SK-N-SH treated with all-trans-retinoic acid at 6 μM for 48 hours (cell line): ENCODE results near the gene DVL3.

Source experiments
- ATAC-seq: fragments of 200-7000 bp; cut with Tn5 transposase; 3 replicates; pipeline ENCODE4 v1.9.1; 2020; ENCODE audit warnings: mild to moderate bottlenecking, moderate library complexity
- ARNTL ChIP-seq: fragments of 450-650 bp; formaldehyde crosslinking; IDR thresholded peaks from 2 replicates; pipeline ENCODE4 v1.5.0; 2020; ENCODE audit warnings: low read depth, mild to moderate bottlenecking, moderate library complexity, borderline replicate concordance
- BACH2 ChIP-seq: fragments of 250-450 bp; sonication (Bioruptor Pico); IDR thresholded peaks from 2 replicates; pipeline ENCODE4 v1.9.0; 2021; ENCODE audit warnings: mild to moderate bottlenecking, borderline replicate concordance
- CSDC2 ChIP-seq: fragments of 250-450 bp; sonication (Bioruptor Pico); IDR thresholded peaks from 2 replicates; pipeline ENCODE4 v1.5.0; 2020; ENCODE audit warnings: mild to moderate bottlenecking, moderate library complexity
- CSRNP3 ChIP-seq: fragments of 250-450 bp; sonication (Bioruptor Pico); IDR thresholded peaks from 2 replicates; pipeline ENCODE4 v1.5.1; 2021; ENCODE audit warnings: mild to moderate bottlenecking, moderate library complexity
- GLIS3 ChIP-seq: fragments of 250-450 bp; sonication (Bioruptor Pico); IDR thresholded peaks from 2 replicates; pipeline ENCODE4 v1.5.0; 2020; ENCODE audit warnings: mild to moderate bottlenecking, moderate library complexity
- OSR1 ChIP-seq: fragments of 250-450 bp; sonication (Bioruptor Pico); IDR thresholded peaks from 2 replicates; pipeline ENCODE4 v1.8.0; 2022; ENCODE audit warnings: moderate library complexity, mild to moderate bottlenecking, inconsistent platforms
- PATZ1 ChIP-seq: fragments of 250-450 bp; sonication (Bioruptor Pico); IDR thresholded peaks from 2 replicates; pipeline ENCODE4 v1.8.0; 2020; ENCODE audit warnings: mild to moderate bottlenecking, moderate library complexity, borderline replicate concordance
- PPARA ChIP-seq: fragments of 250-450 bp; sonication (Bioruptor Pico); IDR thresholded peaks from 2 replicates; pipeline ENCODE4 v1.5.0; 2020; ENCODE audit warnings: mild to moderate bottlenecking, borderline replicate concordance
- RARB ChIP-seq: fragments of 250-450 bp; sonication (Bioruptor Pico); IDR thresholded peaks from 2 replicates; pipeline ENCODE4 v1.8.0; 2021; ENCODE audit warnings: mild to moderate bottlenecking, moderate library complexity
- SNAI2 ChIP-seq: fragments of 250-450 bp; sonication (Bioruptor Pico); IDR thresholded peaks from 2 replicates; pipeline ENCODE4 v1.5.0; 2020; ENCODE audit warnings: mild to moderate bottlenecking, moderate library complexity
- TOX ChIP-seq: fragments of 250-450 bp; sonication (Bioruptor Pico); IDR thresholded peaks from 2 replicates; pipeline ENCODE4 v1.8.0; 2021; ENCODE audit warnings: mild to moderate bottlenecking, moderate library complexity, borderline replicate concordance
- ZC3H10 ChIP-seq: fragments of 250-450 bp; sonication (Bioruptor Pico); IDR thresholded peaks from 2 replicates; pipeline ENCODE4 v1.5.1; 2021; ENCODE audit warnings: mild to moderate bottlenecking, moderate library complexity
- ZFP30 ChIP-seq: fragments of 450-650 bp; formaldehyde crosslinking; IDR thresholded peaks from 2 replicates; pipeline ENCODE4 v1.5.0; 2022; ENCODE audit warnings: mild to moderate bottlenecking, moderate library complexity
- ZNF70 ChIP-seq: fragments of 450-650 bp; formaldehyde crosslinking; IDR thresholded peaks from 2 replicates; pipeline ENCODE4 v1.5.0; 2020; ENCODE audit warnings: mild to moderate bottlenecking, moderate library complexity
- TF ChIP-seq, protein P1 (sequence below): fragments of 250-450 bp; sonication (Bioruptor Pico); IDR thresholded peaks from 2 replicates; pipeline ENCODE4 v1.8.0; 2021; ENCODE audit warnings: low read depth, mild to moderate bottlenecking, moderate library complexity, borderline replicate concordance
- TF ChIP-seq, protein P2 (sequence below): fragments of 250-450 bp; sonication (Bioruptor Pico); IDR thresholded peaks from 2 replicates; pipeline ENCODE4 v1.5.1; 2020; ENCODE audit warnings: low read depth, mild to moderate bottlenecking, moderate library complexity

Gene DVL3

GRCh38 chr3:184148076-184148475 lies 7.1 kb upstream of the DVL3 start:
- no peak for ATAC-seq
- TF ChIP-seq OSR1 (CRISPR knock-in tag) (no peak), ARNTL (CRISPR knock-in tag) (no peak), TOX (CRISPR knock-in tag) (no peak), CSRNP3 (CRISPR knock-in tag) (no peak)
- TF ChIP-seq, all 23 proteins: peak for 0

GRCh38 chr3:184149123-184149522 lies 6.1 kb upstream of the DVL3 start:
- no peak for TF ChIP-seq BACH2 (CRISPR knock-in tag)
- ATAC-seq: no peak

- ATAC-seq: peak; percentile 60
Measured at GRCh38 chr3:184149770-184150169, 5.4 kb upstream of the DVL3 start.

GRCh38 chr3:184155644-184156521 lies 706 bp downstream of the DVL3 start:
- TF ChIP-seq ZFP30 (CRISPR knock-in tag): no peak
- TF ChIP-seq, protein P1, sequence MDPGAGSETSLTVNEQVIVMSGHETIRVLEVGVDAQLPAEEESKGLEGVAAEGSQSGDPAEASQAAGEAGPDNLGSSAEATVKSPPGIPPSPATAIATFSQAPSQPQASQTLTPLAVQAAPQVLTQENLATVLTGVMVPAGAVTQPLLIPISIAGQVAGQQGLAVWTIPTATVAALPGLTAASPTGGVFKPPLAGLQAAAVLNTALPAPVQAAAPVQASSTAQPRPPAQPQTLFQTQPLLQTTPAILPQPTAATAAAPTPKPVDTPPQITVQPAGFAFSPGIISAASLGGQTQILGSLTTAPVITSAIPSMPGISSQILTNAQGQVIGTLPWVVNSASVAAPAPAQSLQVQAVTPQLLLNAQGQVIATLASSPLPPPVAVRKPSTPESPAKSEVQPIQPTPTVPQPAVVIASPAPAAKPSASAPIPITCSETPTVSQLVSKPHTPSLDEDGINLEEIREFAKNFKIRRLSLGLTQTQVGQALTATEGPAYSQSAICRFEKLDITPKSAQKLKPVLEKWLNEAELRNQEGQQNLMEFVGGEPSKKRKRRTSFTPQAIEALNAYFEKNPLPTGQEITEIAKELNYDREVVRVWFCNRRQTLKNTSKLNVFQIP (CRISPR knock-in tag): no peak
- ATAC-seq: peak; percentile 44

- peak; percentile 77 for ATAC-seq
- TF ChIP-seq CSDC2 (no peak), CSRNP3 (CRISPR knock-in tag) (no peak), ZC3H10 (CRISPR knock-in tag) (no peak), ARNTL (CRISPR knock-in tag) (no peak), PPARA (no peak), SNAI2 (no peak), GLIS3 (no peak), ZNF70 (CRISPR knock-in tag) (no peak), RARB (no peak), PATZ1 (CRISPR knock-in tag) (no peak)
- TF ChIP-seq, protein P2, sequence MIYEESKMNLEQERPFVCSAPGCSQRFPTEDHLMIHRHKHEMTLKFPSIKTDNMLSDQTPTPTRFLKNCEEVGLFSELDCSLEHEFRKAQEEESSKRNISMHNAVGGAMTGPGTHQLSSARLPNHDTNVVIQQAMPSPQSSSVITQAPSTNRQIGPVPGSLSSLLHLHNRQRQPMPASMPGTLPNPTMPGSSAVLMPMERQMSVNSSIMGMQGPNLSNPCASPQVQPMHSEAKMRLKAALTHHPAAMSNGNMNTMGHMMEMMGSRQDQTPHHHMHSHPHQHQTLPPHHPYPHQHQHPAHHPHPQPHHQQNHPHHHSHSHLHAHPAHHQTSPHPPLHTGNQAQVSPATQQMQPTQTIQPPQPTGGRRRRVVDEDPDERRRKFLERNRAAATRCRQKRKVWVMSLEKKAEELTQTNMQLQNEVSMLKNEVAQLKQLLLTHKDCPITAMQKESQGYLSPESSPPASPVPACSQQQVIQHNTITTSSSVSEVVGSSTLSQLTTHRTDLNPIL (CRISPR knock-in tag): no peak
- TF ChIP-seq, protein P1 (CRISPR knock-in tag): no peak
Measured at GRCh38 chr3:184156522-184156955, 1.4 kb downstream of the DVL3 start.
